Vagina (tissue), 2 donors: ENCODE measurements around the gene PXK. TPM values are rescaled to one million over a fixed set of nuclear protein-coding genes. Genes with fewer than 3 reads are reported as not detected.

Experiments
- DNase-seq, 2 donors: peaks; one replicate each; pipeline ENCODE4 v3.0.0-alpha.2; 2017; ENCODE audit errors: extremely low spot score in 2 of 2
- H3K27ac ChIP-seq: fragments of 200-600 bp; sonication (generic); one replicate; pipeline ENCODE4 v1.5.1; 2019
- H3K27me3 ChIP-seq: fragments of 200-600 bp; sonication (generic); one replicate; pipeline ENCODE4 v1.5.1; 2019
- H3K36me3 ChIP-seq, 2 donors: fragments of 200-600 bp; sonication (generic); one replicate each; pipeline ENCODE4 v1.5.1; 2017 to 2019
- H3K4me1 ChIP-seq: fragments of 200-600 bp; sonication (generic); one replicate; pipeline ENCODE4 v1.5.1; 2019
- H3K4me3 ChIP-seq, 2 donors: fragments of 200-600 bp; sonication (generic); 1 replicate in 1 of 2; 2 replicates in 1 of 2; pipeline ENCODE4 v1.5.1; 2016 to 2019
- H3K9me3 ChIP-seq: fragments of 200-600 bp; sonication (generic); one replicate; pipeline ENCODE4 v1.5.1; 2019
- CTCF ChIP-seq, 3 experiments: fragments of 450-650 bp in 2 of 3; fragments of 200-600 bp in 1 of 3; sonication (generic) in 1 of 3; IDR thresholded peaks; one replicate each; pipeline ENCODE4 v1.5.1; 2017 to 2019; ENCODE audit warnings: antibody characterized with exemption in 3 of 3, mild to moderate bottlenecking in 2 of 3, moderate library complexity in 2 of 3
- POLR2A ChIP-seq, 2 donors: fragments of 450-650 bp; IDR thresholded peaks; one replicate each; pipeline ENCODE4 v1.6.1; 2017; ENCODE audit warnings: antibody characterized with exemption in 2 of 2, mild to moderate bottlenecking in 2 of 2, moderate library complexity in 2 of 2
- POLR2AphosphoS5 ChIP-seq, 2 donors: sonication (generic); formaldehyde crosslinking; IDR thresholded peaks; one replicate each; pipeline ENCODE4 v1.9.0; 2017; ENCODE audit warnings: antibody characterized with exemption in 2 of 2, mild to moderate bottlenecking in 2 of 2, low read depth in 1 of 2; ENCODE audit not compliant: insufficient read depth in 1 of 2
- intact Hi-C: fragments of 100-400 bp; cut with DNase I; formaldehyde crosslinking; loops from one replicate; pipeline ENCODE4 v1.15.1; 2023
- total RNA-seq: library from RNA; depleted of rRNA; stranded (reverse); fragments of >200 nt; gene quantifications from one replicate; pipeline ENCODE4 v1.2.3, GENCODE V29; 2016

Gene PXK
- total RNA-seq, 1 donor from 2014 or later = 59.9 TPM

DNA sequence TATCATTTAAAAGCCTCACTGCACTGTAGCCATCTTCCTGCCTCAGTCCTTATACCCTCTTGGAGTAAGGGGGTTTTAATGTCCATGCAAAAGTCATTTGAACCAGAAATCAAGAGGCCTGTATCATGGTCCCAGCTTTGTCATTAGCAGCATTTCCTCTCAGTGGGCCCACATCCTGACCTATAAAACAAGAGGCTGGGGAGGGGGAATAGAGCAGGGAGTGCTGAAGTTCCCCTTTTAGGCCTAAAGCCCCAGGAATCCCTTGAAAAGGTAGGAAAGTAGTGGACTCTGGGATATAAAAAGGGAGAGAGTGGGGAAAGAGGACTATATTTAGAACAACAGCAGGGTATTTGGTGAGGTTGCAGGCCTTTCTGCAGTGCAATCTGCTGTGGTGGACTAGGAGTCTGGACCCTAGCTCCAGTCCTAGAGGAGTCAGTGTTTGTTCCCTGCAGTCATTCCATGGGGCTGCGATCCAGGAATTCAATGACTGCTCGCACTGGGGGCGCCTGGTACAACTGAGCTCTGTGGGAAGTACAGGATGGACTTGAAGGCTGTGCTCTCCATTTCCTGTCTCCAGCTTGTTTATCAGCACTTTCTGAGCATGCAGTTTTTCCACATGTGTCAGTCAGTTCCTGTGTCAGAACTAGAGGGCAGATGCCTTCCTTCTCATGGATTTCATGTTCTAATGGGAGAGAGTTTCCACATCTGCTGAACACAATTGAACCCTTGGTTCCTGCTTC is 54.1 kb downstream of the PXK start:
- no peaks in the 10 kb centered on the region for H3K27me3 ChIP-seq
- DNase-seq = no peak
- no peak overlapping the region for H3K4me3 ChIP-seq
- no peaks in the 10 kb centered on the region for H3K36me3 ChIP-seq
- H3K27ac ChIP-seq = peak overlapping the region; percentile 82
- H3K9me3 ChIP-seq = no peaks in the 10 kb centered on the region
- H3K4me1 ChIP-seq = peaks cover 68% of the 10 kb centered on the region
- TF ChIP-seq POLR2AphosphoS5 (IDR thresholded peaks at IDR 0.05; ENCODE audit: insufficient read depth in 1 of 2, low read depth in 1 of 2) (no peak), CTCF (IDR thresholded peaks at IDR 0.05) (no peak)
- intact Hi-C loops = no loop called here

GRCh38 chr3:58387650-58388546 is 55.2 kb downstream of the PXK start:
- Histone ChIP-seq H3K27ac (peak overlapping the region; percentile 82), H3K4me3 (no peak overlapping the region), H3K4me1 (peaks cover 68% of the 10 kb centered on the region), H3K27me3 (no peaks in the 10 kb centered on the region), H3K36me3 (no peaks in the 10 kb centered on the region), H3K9me3 (no peaks in the 10 kb centered on the region)
- intact Hi-C loops = no loop called here
- DNase-seq = no peak
- TF ChIP-seq POLR2A (IDR thresholded peaks at IDR 0.05) = no peak
- TF ChIP-seq CTCF (IDR thresholded peaks at IDR 0.05) = no peak
- no peak for TF ChIP-seq POLR2AphosphoS5 (IDR thresholded peaks at IDR 0.05; ENCODE audit: insufficient read depth in 1 of 2, low read depth in 1 of 2)

DNA sequence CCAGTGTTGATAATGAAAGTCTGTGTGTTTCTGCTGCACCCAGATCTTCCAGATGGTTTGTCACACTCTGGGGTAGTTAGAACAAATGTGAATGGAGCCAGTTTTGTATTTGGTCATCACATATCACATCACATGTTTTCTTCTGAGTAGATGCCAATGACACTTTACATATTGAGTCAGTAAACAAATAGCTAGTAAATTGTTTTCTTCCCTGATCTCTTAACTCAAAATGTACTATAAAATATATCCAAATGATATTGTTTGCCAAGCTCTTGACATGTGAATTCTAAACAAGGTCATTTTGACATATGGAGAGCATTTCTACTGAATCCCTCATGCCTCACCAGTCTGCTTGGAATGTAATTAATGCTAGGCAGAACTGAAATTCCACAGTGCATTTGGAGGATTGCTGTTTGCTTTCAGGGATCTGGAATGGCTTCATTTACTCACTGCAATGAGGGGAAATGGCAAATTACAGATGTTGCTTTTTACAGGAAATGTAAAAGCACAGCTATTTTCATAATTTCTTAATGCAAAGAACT is 55.9 kb downstream of the PXK start:
- Histone ChIP-seq H3K27ac (peak overlapping the region; percentile 32), H3K9me3 (no peaks in the 10 kb centered on the region), H3K36me3 (no peaks in the 10 kb centered on the region), H3K27me3 (no peaks in the 10 kb centered on the region), H3K4me1 (peaks cover 60% of the 10 kb centered on the region), H3K4me3 (no peak overlapping the region)
- TF ChIP-seq CTCF (IDR thresholded peaks at IDR 0.05) = no peak
- TF ChIP-seq POLR2AphosphoS5 (IDR thresholded peaks at IDR 0.05; ENCODE audit: insufficient read depth in 1 of 2, low read depth in 1 of 2) = peak; percentile 19 to 38
- intact Hi-C loops = no loop called here
- DNase-seq = no peak

DNA sequence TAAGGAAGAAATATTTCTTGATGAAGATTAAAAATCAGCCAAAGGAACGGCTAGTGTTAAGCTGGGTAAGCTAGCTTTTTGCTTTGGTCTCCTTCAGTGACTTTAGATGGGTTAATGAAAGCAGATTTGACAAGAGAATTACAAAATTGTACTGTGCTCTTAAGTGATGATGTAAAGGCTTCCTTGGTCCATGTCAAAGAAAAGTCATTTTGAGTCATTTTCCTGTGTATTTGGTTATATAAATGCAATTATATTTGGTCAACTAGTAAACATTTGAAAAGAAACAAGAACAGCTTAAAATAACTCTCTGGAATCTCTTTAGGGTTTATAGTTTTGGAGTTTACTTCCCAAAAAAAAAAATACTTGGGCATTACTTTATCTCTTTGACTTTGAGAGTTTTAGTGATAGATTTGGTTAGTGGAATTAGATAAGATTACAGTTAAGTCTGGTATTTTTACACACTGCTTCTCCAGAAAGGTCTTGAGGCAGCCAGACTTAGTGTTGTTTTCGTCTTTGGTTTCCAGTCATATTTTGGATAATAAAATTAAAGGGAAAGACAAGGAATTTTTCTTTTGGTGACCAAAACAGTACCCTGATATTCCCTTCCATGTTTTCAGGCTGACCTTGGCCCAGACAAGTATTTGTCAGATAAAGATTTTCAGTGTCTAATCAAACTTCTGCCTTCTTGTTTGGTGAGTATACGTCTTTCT is 58.6 kb downstream of the PXK start:
- TF ChIP-seq POLR2A (IDR thresholded peaks at IDR 0.05) (no peak), CTCF (IDR thresholded peaks at IDR 0.05) (no peak), POLR2AphosphoS5 (IDR thresholded peaks at IDR 0.05; ENCODE audit: insufficient read depth in 1 of 2, low read depth in 1 of 2) (no peak)
- no peaks in the 10 kb centered on the region for H3K9me3 ChIP-seq
- DNase-seq = no peak
- peaks cover 41% of the 10 kb centered on the region for H3K4me1 ChIP-seq
- no peaks in the 10 kb centered on the region for H3K27me3 ChIP-seq
- H3K4me3 ChIP-seq = no peak overlapping the region
- intact Hi-C loops = no loop called here
- peaks cover 0 to 19% of the 10 kb centered on the region in 2 donors for H3K36me3 ChIP-seq
- H3K27ac ChIP-seq = peak overlapping the region; percentile 49
